AG09319 (cell line): ENCODE data around the gene SPINDOC.

ENCODE experiments used
- DNase-seq: peaks from one replicate; pipeline ENCODE4 v3.0.0-alpha.2; 2010; ENCODE audit warnings: low read depth; ENCODE audit errors: extremely low read depth
- CTCF ChIP-seq: IDR thresholded peaks from 2 replicates; pipeline ENCODE4 v1.5.1; 2011; ENCODE audit warnings: low read depth, mild to moderate bottlenecking, inconsistent platforms, low read length, moderate library complexity

SPINDOC gene

GRCh38 chr11:63775191-63775590, 38.1 kb upstream of the SPINDOC start:
- no peak for DNase-seq
- TF ChIP-seq CTCF = no peak

- no peak for TF ChIP-seq CTCF
- DNase-seq = no peak
Observed at GRCh38 chr11:63779039-63779438, 34.2 kb upstream of the SPINDOC start.

GRCh38 chr11:63782749-63783148, 30.5 kb upstream of the SPINDOC start:
- no peak for TF ChIP-seq CTCF
- no peak for DNase-seq

- no peak for TF ChIP-seq CTCF
- no peak for DNase-seq
Observed at GRCh38 chr11:63783925-63784592, 29.2 kb upstream of the SPINDOC start.

- no peak for DNase-seq
- TF ChIP-seq CTCF = no peak
Observed at GRCh38 chr11:63785823-63786222, 27.4 kb upstream of the SPINDOC start.

GRCh38 chr11:63791495-63792167, 21.6 kb upstream of the SPINDOC start:
- no peak for DNase-seq

GRCh38 chr11:63793161-63793560, 20.1 kb upstream of the SPINDOC start:
- no peak for TF ChIP-seq CTCF
- no peak for DNase-seq

More at GRCh38 chr11:63791495-63792167, 21.6 kb upstream of the SPINDOC start:
- no peak for TF ChIP-seq CTCF
